ENCODE measurements around the gene KLC1. TPM values are rescaled to one million over a fixed set of nuclear protein-coding genes. Genes with fewer than 3 reads are reported as not detected.

Gene KLC1
- polyA plus RNA-seq, 2 of the 4 experiments (the other 2 are of a cell fraction) = 81.8 to 150 TPM

DNA sequence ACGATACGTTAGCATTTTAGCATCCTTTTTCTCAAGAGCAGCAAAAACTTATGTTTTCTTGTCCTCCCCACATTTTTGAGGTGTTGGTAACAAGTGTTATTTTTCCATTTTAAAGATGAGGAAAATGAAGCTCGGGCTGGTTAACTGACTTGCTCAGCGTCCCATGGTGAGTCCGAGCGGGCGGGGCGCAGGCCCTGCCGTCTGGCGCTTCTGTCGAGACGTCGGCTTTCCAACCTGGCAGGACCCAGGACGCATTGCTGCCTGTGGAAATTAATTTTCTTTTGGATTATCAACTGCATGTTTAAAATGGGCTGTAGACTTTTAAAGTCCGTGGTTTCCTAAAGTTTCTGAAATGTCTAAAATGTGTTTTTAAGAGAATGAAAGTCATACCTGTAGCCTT lies 55.9 kb downstream of the KLC1 start:
- CTCF ChIA-PET = interaction anchor here (0.9 kb wide), 1 partner anchor 113 kb away, joined by 3 read pairs; no protein-coding TSS in a partner anchor

DNA sequence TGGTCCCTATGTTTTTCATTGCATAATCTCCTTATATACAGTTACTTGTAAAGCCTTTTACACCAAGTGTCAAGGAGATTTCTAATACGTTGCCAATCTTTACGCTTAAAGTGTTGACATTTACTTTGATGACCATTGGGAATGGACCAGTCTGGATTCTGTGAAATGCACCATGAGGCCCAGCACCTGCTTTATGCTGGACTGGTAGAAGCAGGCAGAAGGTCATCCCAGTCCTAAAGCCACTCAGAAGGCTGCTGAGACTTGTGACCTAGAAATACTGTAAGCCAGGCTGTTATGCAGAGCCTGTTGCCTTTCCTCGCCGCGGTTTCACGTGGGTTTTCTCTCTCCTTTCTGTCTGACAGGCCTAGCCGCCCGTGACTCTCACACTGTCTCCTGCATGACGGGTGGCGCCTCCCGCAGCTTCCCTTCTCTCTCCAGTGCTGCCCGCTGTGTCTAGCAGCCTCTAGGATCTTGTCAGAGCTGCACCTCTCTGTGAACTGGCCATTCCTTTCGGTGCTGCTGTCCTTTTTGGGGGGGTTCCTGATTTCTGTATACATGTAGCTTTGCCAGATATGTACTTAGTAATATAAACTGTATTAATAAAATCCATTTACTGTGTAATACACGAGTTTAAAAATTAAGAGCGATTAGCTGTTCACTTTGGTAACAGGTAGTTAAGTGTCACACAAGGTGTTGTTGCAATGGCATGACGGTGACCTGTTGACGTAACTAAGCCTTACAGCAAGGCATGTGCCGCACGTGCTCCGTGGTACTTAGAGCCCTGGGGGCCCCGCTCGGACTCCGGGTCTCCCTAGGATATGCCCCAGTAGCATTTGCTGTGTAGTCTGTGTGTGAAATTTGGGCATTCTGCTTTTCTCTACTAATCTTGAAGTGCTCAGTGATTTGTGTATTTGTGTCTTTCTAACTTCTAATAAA lies 56.5 kb downstream of the KLC1 start:
- WGBS (ENCODE audit: missing lambda C conversion rate) = 94% methylated on average over 23 of the region's 23 CpGs
- ChIA-PET CTCF (interaction anchor here (0.9 kb wide), 2 partner anchors 12 to 114 kb away, joined by 3 read pairs; no protein-coding TSS in a partner anchor), POLR2A (no interaction called here)
- 0 out of 6 replicates have a peak, but pooled peaks of 1 of the 2 experiments have one; percentile 24 for ATAC-seq
- Histone ChIP-seq H3K4me3 (no peak overlapping the region), H3K27ac (no peak overlapping the region), H3K4me2 (no peak overlapping the region), H3K4me1 (no peaks in the 10 kb centered on the region), H3K9me3 (no peaks in the 10 kb centered on the region)
- no peak for DNase-seq (ENCODE audit: low read depth in 1 of 2, low spot score in 1 of 2)
- FAIRE-seq = no peak
- TF ChIP-seq GATA3 (IDR thresholded peaks at IDR 0.05; ENCODE audit: borderline replicate concordance) = no peak
- no peak for TF ChIP-seq HOXB5 (CRISPR knock-in tag; IDR thresholded peaks at IDR 0.05)
- TF ChIP-seq PHF8 (IDR thresholded peaks at IDR 0.05; ENCODE audit: borderline replicate concordance, low read depth) = no peak
- no peak for TF ChIP-seq TFCP2L1 (CRISPR knock-in tag; IDR thresholded peaks at IDR 0.05)

More for the DNA sequence above, 55.9 kb downstream of the KLC1 start:
- ATAC-seq (no peak), FAIRE-seq (no peak), DNase-seq (ENCODE audit: low read depth in 1 of 2, low spot score in 1 of 2) (no peak)
- Histone ChIP-seq H3K9me3 (no peaks in the 10 kb centered on the region), H3K4me1 (no peaks in the 10 kb centered on the region), H3K27ac (no peak overlapping the region), H3K4me2 (no peak overlapping the region), H3K4me3 (no peak overlapping the region)
- TF ChIP-seq, protein P1, sequence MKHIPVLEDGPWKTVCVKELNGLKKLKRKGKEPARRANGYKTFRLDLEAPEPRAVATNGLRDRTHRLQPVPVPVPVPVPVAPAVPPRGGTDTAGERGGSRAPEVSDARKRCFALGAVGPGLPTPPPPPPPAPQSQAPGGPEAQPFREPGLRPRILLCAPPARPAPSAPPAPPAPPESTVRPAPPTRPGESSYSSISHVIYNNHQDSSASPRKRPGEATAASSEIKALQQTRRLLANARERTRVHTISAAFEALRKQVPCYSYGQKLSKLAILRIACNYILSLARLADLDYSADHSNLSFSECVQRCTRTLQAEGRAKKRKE (CRISPR knock-in tag; IDR thresholded peaks at IDR 0.05; ENCODE audit: low read depth) = no peak
- no peak for TF ChIP-seq JUN (IDR thresholded peaks at IDR 0.05)
- no peak for TF ChIP-seq USF2 (IDR thresholded peaks at IDR 0.05)
- TF ChIP-seq NR3C1 (IDR thresholded peaks at IDR 0.05) = no peak
- TF ChIP-seq EHF (CRISPR knock-in tag; IDR thresholded peaks at IDR 0.05) = no peak
- TF ChIP-seq HOXB13 (CRISPR knock-in tag; IDR thresholded peaks at IDR 0.05; ENCODE audit: low read depth) = no peak
- no peak for TF ChIP-seq FOSL2 (IDR thresholded peaks at IDR 0.05)
- no peak for TF ChIP-seq FOSL2 (CRISPR knock-in tag; IDR thresholded peaks at IDR 0.05)
- TF ChIP-seq RCOR1 (IDR thresholded peaks at IDR 0.05; ENCODE audit: low read depth, low read length) = no peak
- no peak for TF ChIP-seq TFCP2L1 (CRISPR knock-in tag; IDR thresholded peaks at IDR 0.05)
- no peak for TF ChIP-seq FOXS1 (CRISPR knock-in tag; IDR thresholded peaks at IDR 0.05)
- TF ChIP-seq POLR2A (IDR thresholded peaks at IDR 0.05; ENCODE audit: low read length) = no peak
- TF ChIP-seq TP53 (CRISPR knock-in tag; IDR thresholded peaks at IDR 0.05) = no peak
- TF ChIP-seq RFX5 (IDR thresholded peaks at IDR 0.05) = no peak
- TF ChIP-seq SMC3 (IDR thresholded peaks at IDR 0.05) = no peak
- no peak for TF ChIP-seq RARB (CRISPR knock-in tag; IDR thresholded peaks at IDR 0.05)
- TF ChIP-seq, protein P2, sequence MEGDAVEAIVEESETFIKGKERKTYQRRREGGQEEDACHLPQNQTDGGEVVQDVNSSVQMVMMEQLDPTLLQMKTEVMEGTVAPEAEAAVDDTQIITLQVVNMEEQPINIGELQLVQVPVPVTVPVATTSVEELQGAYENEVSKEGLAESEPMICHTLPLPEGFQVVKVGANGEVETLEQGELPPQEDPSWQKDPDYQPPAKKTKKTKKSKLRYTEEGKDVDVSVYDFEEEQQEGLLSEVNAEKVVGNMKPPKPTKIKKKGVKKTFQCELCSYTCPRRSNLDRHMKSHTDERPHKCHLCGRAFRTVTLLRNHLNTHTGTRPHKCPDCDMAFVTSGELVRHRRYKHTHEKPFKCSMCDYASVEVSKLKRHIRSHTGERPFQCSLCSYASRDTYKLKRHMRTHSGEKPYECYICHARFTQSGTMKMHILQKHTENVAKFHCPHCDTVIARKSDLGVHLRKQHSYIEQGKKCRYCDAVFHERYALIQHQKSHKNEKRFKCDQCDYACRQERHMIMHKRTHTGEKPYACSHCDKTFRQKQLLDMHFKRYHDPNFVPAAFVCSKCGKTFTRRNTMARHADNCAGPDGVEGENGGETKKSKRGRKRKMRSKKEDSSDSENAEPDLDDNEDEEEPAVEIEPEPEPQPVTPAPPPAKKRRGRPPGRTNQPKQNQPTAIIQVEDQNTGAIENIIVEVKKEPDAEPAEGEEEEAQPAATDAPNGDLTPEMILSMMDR (IDR thresholded peaks at IDR 0.05) = no peak
- no peak for TF ChIP-seq JUNB (IDR thresholded peaks at IDR 0.05)
- no peak for TF ChIP-seq CHD2 (IDR thresholded peaks at IDR 0.05; ENCODE audit: low read length, partially characterized antibody)
- 95% methylated on average over 15 of the region's 15 CpGs for WGBS (ENCODE audit: missing lambda C conversion rate)
- POLR2A ChIA-PET = no interaction called here

Data from A549 (cell line).